Measurements from ENCODE around the gene C14orf180.

The C14orf180 gene

DNA sequence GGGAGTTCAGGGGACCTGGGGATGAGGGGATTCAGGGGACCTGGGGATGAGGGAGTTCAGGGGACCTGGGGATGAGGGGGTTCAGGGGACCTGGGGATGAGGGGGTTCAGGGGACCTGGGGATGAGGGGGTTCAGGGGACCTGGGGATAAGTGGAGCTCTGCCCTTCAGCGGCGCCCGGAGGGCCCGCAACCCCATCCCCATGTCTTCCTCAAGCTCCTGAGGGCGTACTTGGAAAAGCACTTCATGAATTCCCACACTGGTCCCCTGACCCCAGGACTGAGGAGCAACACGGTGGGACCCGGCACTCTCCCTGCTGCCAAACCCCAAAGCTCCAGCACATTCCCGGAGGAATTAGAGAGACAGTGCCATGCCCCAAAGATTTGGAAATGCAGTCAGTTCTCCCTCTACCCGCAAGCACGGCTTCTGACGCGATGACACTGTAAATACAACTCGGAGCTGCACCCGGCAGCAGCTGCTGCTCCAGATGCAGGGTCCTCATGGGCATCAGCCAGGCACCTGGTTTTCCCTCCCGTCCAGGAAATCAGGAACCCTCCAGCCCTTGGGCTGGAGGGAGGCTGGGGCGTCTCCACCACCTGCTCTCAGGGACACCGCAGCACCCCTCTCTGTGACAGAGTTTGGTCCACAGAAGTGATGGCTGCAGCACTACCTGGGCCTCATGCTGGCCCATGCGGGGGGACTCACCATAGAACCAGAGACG lies 32.8 kb upstream of the C14orf180 start:
- TF ChIP-seq, protein P1, sequence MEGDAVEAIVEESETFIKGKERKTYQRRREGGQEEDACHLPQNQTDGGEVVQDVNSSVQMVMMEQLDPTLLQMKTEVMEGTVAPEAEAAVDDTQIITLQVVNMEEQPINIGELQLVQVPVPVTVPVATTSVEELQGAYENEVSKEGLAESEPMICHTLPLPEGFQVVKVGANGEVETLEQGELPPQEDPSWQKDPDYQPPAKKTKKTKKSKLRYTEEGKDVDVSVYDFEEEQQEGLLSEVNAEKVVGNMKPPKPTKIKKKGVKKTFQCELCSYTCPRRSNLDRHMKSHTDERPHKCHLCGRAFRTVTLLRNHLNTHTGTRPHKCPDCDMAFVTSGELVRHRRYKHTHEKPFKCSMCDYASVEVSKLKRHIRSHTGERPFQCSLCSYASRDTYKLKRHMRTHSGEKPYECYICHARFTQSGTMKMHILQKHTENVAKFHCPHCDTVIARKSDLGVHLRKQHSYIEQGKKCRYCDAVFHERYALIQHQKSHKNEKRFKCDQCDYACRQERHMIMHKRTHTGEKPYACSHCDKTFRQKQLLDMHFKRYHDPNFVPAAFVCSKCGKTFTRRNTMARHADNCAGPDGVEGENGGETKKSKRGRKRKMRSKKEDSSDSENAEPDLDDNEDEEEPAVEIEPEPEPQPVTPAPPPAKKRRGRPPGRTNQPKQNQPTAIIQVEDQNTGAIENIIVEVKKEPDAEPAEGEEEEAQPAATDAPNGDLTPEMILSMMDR (IDR thresholded peaks at IDR 0.05; ENCODE audit: insufficient read depth, low read depth, low read length, missing control alignments) = no peak
- no peak overlapping the region for H3K4me3 ChIP-seq (ENCODE audit: low read length)
- DNase-seq (ENCODE audit: low read depth) = no peak

DNA sequence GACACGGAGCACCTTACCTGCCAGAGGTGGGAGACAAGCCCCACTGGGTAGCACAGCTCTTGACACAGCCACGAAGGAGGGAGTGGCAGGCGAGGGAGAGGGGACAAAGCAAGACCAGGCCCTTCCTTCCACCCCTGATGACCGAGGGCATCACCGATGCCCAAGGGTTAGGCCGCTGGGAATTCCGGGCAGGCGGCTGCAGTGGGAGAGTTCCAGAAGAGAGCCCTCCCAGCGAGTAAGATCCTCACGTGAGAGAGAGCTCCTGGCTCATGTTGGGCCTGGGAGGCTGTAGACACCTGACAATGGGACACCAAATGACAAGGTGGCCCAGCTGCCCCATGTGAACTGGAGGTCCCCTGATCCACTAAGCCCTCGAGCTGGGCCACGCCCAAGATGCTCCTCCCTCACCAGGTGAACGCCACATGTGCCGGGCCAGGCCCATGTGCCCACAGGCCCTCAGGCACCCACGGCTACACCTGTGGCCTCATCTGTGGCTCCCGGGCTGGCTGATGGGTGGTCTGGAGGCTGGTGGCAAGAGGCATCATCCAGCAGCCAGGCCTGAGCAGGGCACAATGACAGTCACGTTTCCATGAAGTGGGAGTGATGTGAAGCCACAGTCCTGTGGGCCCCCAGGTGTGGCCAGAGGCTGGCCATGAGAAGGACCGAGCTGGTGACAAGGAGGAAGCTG lies 32.1 kb upstream of the C14orf180 start:
- H3K4me3 ChIP-seq (ENCODE audit: low read length) = no peak overlapping the region
- TF ChIP-seq, protein P1 (IDR thresholded peaks at IDR 0.05; ENCODE audit: insufficient read depth, low read depth, low read length, missing control alignments) = no peak
- no peak for DNase-seq (ENCODE audit: low read depth)

- TF ChIP-seq, protein P1 (IDR thresholded peaks at IDR 0.05; ENCODE audit: insufficient read depth, low read depth, low read length, missing control alignments) = no peak
- no peak overlapping the region for H3K4me3 ChIP-seq (ENCODE audit: low read length)
- no peak for DNase-seq (ENCODE audit: low read depth)
These were observed 31.4 kb upstream of the C14orf180 start for GRCh38 chr14:104547998-104548700.

DNA sequence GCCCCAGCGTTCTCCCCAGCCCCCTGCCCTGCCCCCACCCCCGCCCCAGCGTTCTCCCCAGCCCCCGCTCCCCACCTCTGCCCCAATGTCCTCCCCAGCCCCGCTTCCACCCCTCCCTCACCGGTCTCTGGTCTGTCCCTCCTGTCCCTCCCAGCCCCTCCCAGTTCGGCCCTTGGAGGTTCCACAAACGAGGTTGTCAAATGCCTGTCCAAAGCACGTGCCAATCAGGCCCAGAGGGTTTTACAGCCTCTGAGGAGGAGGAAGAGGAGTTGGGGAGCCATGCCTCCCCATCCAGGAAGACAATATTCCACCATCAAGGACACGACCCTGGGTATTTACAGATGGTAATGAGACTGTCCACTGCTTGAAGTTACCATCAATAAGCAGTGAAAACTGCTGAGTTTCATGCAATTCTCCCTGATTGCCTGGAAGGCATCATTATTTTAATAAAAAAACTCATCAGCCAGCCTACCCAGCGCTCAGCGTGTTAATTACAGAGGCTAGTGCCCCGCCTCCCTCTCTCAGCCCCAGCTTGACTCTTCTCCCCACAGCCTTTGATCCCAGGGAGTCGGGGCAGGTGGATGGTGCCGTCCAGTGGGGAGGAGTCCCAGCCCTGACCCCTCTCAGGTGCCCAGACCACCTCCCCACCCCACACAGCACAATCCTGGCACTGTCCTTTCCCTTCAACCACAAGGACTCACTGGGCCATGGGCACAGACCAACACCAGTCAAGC lies 30.6 kb upstream of the C14orf180 start:
- no peak overlapping the region for H3K4me3 ChIP-seq (ENCODE audit: low read length)
- TF ChIP-seq, protein P1 (IDR thresholded peaks at IDR 0.05; ENCODE audit: insufficient read depth, low read depth, low read length, missing control alignments) = no peak
- no peak for DNase-seq (ENCODE audit: low read depth)

GRCh38 chr14:104549536-104550339 lies 29.8 kb upstream of the C14orf180 start:
- no peak for DNase-seq (ENCODE audit: low read depth)
- TF ChIP-seq, protein P1 (IDR thresholded peaks at IDR 0.05; ENCODE audit: insufficient read depth, low read depth, low read length, missing control alignments) = no peak
- no peak overlapping the region for H3K4me3 ChIP-seq (ENCODE audit: low read length)

DNA sequence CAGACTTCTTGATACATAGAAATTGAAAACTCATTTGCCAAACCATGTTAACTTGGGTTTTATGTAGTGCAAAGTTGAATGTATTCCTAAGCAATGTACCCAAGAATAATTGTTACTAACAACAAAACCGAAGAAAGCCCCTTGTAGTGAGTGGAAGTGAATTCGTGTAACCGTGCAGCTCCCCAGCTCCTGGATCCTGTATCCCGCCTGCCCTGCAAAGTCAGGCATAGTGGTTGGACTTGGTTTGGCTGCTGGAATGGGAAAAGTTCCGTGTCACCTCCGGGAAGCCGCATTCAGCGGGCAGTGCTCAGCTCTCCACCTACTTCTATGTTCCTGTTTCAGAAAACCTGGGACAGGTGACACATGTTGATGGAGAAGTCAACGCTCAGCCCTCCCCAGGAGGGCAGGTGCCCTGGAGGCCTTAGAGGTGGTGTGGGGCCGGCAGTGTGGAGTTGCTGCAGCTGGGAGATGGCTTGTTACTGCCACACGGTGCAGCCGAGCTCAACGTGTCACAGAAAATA lies 29.2 kb upstream of the C14orf180 start:
- no peak overlapping the region for H3K4me3 ChIP-seq (ENCODE audit: low read length)
- TF ChIP-seq, protein P1 (IDR thresholded peaks at IDR 0.05; ENCODE audit: insufficient read depth, low read depth, low read length, missing control alignments) = no peak
- DNase-seq (ENCODE audit: low read depth) = no peak

All from epithelial cell of esophagus (primary cell).